Panc1 (cell line): Measurements from ENCODE around the gene EPYC.

Source experiments
- POLR2AphosphoS5 ChIP-seq: IDR thresholded peaks from 2 replicates; pipeline ENCODE4 v1.6.1; 2012; ENCODE audit warnings: mild to moderate bottlenecking, low read depth, low read length, moderate library complexity
- TF ChIP-seq, protein P1 (sequence below): fragments of 450-650 bp; IDR thresholded peaks from 2 replicates; pipeline ENCODE4 v1.5.1; 2017; ENCODE audit warnings: mild to moderate bottlenecking
- TF ChIP-seq, protein P2 (sequence below), 2 experiments: IDR thresholded peaks; 2 replicates each; pipeline ENCODE4 v1.6.1; 2011 to 2012; ENCODE audit warnings: low read depth in 2 of 2, control low read depth in 1 of 2, low read length in 1 of 2, mild to moderate bottlenecking in 1 of 2, moderate library complexity in 1 of 2; ENCODE audit not compliant: insufficient read depth in 1 of 2

DNA sequence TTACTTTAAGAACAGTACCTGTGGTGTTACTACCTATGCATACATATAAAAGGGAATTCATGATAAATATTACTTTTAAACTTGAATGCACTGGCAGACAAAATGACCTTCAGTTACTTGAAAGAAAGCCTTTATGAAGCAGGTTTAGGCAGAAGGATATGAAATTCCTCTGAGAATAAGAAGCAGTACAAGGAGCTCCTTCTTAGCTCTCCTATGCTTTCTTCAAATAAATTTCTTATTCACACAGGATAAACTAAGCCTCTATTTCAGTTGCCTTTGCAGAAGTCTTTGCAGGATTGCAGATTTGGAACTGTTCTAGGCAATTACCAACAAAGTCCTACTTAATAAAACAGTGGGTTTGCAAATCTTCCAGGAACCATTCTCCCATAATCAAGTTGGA lies 1.0 kb downstream of the EPYC start:
- TF ChIP-seq, protein P1, sequence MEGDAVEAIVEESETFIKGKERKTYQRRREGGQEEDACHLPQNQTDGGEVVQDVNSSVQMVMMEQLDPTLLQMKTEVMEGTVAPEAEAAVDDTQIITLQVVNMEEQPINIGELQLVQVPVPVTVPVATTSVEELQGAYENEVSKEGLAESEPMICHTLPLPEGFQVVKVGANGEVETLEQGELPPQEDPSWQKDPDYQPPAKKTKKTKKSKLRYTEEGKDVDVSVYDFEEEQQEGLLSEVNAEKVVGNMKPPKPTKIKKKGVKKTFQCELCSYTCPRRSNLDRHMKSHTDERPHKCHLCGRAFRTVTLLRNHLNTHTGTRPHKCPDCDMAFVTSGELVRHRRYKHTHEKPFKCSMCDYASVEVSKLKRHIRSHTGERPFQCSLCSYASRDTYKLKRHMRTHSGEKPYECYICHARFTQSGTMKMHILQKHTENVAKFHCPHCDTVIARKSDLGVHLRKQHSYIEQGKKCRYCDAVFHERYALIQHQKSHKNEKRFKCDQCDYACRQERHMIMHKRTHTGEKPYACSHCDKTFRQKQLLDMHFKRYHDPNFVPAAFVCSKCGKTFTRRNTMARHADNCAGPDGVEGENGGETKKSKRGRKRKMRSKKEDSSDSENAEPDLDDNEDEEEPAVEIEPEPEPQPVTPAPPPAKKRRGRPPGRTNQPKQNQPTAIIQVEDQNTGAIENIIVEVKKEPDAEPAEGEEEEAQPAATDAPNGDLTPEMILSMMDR, result no peak
- no peak for TF ChIP-seq POLR2AphosphoS5
- TF ChIP-seq, protein P2, sequence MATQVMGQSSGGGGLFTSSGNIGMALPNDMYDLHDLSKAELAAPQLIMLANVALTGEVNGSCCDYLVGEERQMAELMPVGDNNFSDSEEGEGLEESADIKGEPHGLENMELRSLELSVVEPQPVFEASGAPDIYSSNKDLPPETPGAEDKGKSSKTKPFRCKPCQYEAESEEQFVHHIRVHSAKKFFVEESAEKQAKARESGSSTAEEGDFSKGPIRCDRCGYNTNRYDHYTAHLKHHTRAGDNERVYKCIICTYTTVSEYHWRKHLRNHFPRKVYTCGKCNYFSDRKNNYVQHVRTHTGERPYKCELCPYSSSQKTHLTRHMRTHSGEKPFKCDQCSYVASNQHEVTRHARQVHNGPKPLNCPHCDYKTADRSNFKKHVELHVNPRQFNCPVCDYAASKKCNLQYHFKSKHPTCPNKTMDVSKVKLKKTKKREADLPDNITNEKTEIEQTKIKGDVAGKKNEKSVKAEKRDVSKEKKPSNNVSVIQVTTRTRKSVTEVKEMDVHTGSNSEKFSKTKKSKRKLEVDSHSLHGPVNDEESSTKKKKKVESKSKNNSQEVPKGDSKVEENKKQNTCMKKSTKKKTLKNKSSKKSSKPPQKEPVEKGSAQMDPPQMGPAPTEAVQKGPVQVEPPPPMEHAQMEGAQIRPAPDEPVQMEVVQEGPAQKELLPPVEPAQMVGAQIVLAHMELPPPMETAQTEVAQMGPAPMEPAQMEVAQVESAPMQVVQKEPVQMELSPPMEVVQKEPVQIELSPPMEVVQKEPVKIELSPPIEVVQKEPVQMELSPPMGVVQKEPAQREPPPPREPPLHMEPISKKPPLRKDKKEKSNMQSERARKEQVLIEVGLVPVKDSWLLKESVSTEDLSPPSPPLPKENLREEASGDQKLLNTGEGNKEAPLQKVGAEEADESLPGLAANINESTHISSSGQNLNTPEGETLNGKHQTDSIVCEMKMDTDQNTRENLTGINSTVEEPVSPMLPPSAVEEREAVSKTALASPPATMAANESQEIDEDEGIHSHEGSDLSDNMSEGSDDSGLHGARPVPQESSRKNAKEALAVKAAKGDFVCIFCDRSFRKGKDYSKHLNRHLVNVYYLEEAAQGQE (IDR thresholded peaks at IDR 0.05; ENCODE audit: insufficient read depth in 1 of 2, low read depth in 2 of 2, low read length in 1 of 2), result no peak
